Bronchial epithelial cell (primary cell): Measurements from ENCODE around the gene CPD. TPM values are rescaled to one million over a fixed set of nuclear protein-coding genes. Genes with fewer than 3 reads are reported as not detected.

ENCODE experiments used
- DNase-seq: peaks from one replicate; pipeline ENCODE4 v3.0.0-alpha.2; 2010; ENCODE audit warnings: low read depth
- FAIRE-seq: peaks from 2 replicates; lab custom pipeline; 2011; peaks lifted over from hg19 to GRCh38; lab: Jason Lieb, UNC
- H3K27me3 ChIP-seq: 2 replicates; pipeline ENCODE4 v1.5.1; 2011; ENCODE audit warnings: low read length; ENCODE audit not compliant: control insufficient read depth, insufficient read depth
- H3K36me3 ChIP-seq: 2 replicates; pipeline ENCODE4 v1.5.1; 2011; ENCODE audit warnings: low read length; ENCODE audit not compliant: control insufficient read depth, insufficient read depth
- H3K4me3 ChIP-seq: 2 replicates; pipeline ENCODE4 v1.5.1; 2011; ENCODE audit warnings: mild to moderate bottlenecking, low read depth, low read length, control low read depth
- total RNA-seq: library from RNA; depleted of rRNA; stranded (reverse); fragments of >200 nt; gene quantifications from 2 replicates; pipeline ENCODE4 v1.2.1, GENCODE V29; 2014
- TF ChIP-seq, protein P1 (sequence below): IDR thresholded peaks from 2 replicates; pipeline ENCODE4 v1.5.1; 2011; ENCODE audit warnings: mild to moderate bottlenecking, moderate library complexity, low read length, control low read depth, inconsistent platforms; ENCODE audit not compliant: insufficient read depth, severe bottlenecking

CPD gene
- total RNA-seq, 1 donor from 2014 or later, result 164 TPM

DNA sequence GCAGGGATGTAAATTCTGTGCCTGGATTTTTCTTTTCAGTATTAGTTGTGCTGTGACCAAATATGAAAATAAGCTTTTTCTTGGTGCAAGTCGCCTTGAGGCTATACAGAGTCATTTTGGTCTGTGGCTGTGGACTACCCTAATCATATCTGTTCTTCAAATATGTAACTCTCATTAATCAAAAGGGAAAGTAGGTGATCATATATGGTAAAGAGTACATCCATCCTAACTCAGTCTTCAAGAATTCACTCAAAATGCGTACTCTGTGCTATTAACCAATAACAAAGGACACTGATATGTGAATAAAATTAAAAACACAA lies 2.6 kb downstream of the CPD start:
- no peak for FAIRE-seq
- H3K36me3 ChIP-seq, result peaks cover 4% of the 10 kb centered on the region
- no peaks in the 10 kb centered on the region for H3K27me3 ChIP-seq
- TF ChIP-seq, protein P1, sequence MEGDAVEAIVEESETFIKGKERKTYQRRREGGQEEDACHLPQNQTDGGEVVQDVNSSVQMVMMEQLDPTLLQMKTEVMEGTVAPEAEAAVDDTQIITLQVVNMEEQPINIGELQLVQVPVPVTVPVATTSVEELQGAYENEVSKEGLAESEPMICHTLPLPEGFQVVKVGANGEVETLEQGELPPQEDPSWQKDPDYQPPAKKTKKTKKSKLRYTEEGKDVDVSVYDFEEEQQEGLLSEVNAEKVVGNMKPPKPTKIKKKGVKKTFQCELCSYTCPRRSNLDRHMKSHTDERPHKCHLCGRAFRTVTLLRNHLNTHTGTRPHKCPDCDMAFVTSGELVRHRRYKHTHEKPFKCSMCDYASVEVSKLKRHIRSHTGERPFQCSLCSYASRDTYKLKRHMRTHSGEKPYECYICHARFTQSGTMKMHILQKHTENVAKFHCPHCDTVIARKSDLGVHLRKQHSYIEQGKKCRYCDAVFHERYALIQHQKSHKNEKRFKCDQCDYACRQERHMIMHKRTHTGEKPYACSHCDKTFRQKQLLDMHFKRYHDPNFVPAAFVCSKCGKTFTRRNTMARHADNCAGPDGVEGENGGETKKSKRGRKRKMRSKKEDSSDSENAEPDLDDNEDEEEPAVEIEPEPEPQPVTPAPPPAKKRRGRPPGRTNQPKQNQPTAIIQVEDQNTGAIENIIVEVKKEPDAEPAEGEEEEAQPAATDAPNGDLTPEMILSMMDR, result no peak
- H3K4me3 ChIP-seq, result peak overlapping the region; percentile 66
- DNase-seq, result no peak

DNA sequence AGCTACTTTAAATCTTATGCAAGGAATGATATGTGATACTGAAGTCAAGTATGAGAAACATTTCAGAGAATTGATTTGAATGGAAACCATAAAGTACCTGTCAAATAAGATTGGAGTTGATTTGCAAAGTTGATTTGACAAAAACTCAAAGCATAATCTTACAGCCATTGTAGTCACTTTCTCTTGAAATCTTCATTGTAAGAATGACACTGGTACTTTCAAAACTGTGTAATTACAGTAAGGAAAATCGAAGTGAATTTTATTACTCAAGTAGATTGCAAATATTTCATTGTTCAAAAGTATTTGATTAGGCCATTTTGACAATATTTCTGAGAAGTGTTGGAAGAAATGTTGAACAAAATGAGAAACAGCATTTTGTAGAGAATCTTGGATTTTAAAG lies 3.6 kb downstream of the CPD start:
- TF ChIP-seq, protein P1, result no peak
- H3K36me3 ChIP-seq, result peaks cover 4% of the 10 kb centered on the region
- no peak overlapping the region for H3K4me3 ChIP-seq
- H3K27me3 ChIP-seq, result no peaks in the 10 kb centered on the region
- FAIRE-seq (no peak), DNase-seq (no peak)

DNA sequence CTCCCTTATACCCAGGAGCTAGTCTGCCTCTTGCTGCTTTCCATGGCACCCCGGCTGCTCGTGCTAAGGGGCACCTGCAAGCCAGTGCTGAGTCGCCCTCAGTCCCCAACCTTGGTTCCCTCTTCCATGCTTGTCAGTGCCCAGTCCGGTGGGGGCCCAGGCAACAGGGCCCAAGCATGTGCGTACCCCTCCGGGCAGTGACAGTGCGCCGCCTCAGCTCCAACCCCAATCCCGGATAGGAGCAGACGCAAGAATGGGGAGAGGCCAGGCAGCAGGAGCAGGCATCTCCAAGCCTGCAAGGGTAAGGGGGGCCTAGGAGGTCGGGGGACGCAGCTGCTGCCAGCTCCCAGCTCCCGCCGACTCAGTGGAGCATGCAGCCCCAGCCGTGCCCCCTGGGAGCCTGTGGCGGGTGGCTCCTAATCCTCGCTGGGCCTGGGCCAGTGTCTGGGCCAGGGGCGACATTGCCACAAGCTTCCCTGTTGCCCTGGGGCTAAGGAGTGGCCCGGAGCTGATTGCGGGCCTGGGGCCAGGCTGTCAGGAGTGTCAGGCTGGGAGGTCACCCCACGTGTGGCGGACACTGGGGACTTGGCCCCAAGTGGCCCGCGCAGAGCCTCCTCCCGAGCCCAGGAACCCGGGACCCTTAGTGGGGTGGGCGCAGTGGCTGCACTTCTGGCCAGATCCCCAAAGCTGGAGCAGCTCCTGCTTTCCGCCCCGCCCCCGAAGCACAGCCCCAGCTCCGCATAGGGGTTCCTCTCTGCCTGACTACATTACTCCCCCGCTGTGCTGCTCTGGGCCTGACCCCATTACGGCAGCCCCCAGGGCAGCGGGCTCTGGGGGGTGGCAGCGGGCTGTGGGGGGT lies 9.8 kb downstream of the CPD start:
- TF ChIP-seq, protein P1, result no peak
- H3K36me3 ChIP-seq, result peaks cover 13% of the 10 kb centered on the region
- FAIRE-seq (no peak), DNase-seq (no peak)
- H3K4me3 ChIP-seq, result no peak overlapping the region
- no peaks in the 10 kb centered on the region for H3K27me3 ChIP-seq

DNA sequence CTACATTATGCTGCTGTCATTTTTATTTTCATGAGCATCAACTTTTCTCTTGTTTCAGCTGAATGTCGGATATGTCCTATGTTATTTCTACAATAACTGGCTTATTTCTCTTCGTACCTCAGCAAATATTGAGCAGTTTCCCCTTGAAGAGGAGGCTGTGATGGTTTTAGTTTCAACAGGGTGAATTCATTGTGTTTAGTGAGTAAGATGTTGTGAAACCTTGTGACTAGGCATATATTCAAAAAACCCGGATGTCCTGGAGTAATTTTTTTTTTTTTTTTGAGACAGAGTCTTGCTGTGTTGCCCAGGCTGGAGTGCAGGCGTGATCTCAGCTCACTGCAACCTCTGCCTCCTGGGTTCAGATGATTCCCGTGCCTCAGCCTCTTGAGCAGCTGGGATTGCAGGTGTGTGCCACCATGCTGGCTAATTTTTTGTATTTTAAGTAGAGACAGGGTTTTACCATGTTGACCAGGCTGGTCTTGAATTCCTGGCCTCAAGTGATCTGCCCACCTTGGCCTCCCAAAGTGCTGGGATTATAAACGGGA lies 11.1 kb downstream of the CPD start:
- Histone ChIP-seq H3K4me3 (no peak overlapping the region), H3K36me3 (peaks cover 13% of the 10 kb centered on the region), H3K27me3 (no peaks in the 10 kb centered on the region)
- FAIRE-seq, result no peak
- DNase-seq, result peak; percentile 55
- TF ChIP-seq, protein P1, result no peak

DNA sequence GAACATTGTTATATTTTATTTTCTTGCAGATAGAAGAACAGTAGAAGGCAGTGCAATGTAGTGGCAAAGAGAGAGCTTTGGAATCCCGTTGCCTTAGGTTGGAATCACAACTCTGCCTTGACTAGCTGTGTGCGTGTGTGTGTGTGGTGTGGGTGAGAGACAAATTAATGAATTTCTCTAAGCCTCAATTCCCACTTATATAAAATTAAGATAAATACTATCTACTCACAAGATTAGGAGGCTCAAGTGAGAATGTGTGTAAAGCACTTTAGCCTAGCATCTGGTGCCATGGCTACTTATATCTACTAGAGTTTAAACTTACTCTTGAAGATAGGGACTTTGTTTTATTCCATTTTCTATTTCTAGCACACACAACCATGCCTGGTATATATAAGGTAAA lies 12.8 kb downstream of the CPD start:
- FAIRE-seq (no peak), DNase-seq (no peak)
- H3K36me3 ChIP-seq, result peaks cover 10% of the 10 kb centered on the region
- TF ChIP-seq, protein P1, result no peak
- H3K4me3 ChIP-seq, result no peak overlapping the region
- H3K27me3 ChIP-seq, result no peaks in the 10 kb centered on the region
